T-helper 2 cell treated with Interferon-gamma antibody and Interleukin-4, amounts not matched to agents 100 ng/mL and 5 ng/mL, for 36 hours (primary cell): ENCODE measurements around the gene LUC7L3. TPM values are rescaled to one million over a fixed set of nuclear protein-coding genes. Genes with fewer than 3 reads are reported as not detected.

Experiments used
- intact Hi-C: fragments of 100-400 bp; cut with micrococcal nuclease; formaldehyde crosslinking; loops from one replicate; pipeline ENCODE4 v1.15.1; 2023
- total RNA-seq: library from RNA; stranded (reverse); gene quantifications from 2 replicates; pipeline ENCODE4 v1.2.3, GENCODE V29; 2022

The LUC7L3 gene
- total RNA-seq, 1 donor from 2014 or later: 114 TPM

DNA sequence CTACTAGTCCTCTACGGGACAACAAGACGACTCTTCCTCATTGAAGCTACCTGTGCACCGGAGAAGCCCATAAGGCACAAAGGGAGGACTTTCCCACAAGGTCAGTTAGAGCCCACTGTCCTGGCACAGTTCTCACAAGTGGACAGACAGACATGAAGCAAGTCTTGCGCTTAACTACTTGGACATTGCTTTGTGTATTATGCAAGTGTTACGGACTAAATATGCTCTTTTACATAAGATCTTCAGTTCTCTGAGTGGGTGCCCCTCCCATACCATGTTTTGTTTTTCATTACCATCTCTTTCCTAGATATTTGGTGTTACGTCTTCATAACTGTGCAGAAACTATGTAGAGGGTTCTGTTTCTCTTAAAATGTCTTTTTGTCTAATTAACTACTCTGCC lies 29.8 kb downstream of the LUC7L3 start:
- intact Hi-C loops: no loop called here

- intact Hi-C loops: no loop called here
Observed at GRCh38 chr17:50754521-50754920, 35.1 kb downstream of the LUC7L3 start.

DNA sequence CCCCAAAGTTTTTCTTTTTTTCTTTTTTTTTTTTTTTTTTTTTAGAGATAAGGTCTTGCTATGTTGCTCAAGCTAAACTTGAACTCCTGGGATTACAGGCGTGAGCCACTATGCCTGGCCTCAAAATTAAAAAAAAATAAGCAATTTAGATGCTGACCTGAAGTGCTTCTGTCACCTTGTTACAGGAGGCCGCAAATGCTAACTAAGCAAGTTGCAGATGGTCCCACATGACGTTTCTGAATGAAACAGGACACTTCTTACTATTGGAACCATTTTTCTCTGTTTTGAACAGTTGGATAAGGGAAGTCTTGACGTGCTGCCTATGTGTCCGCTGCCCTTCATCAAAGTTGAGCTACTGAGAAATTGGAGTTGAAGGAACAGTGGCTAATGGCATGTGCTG lies 39.1 kb downstream of the LUC7L3 start:
- intact Hi-C loops: no loop called here

DNA sequence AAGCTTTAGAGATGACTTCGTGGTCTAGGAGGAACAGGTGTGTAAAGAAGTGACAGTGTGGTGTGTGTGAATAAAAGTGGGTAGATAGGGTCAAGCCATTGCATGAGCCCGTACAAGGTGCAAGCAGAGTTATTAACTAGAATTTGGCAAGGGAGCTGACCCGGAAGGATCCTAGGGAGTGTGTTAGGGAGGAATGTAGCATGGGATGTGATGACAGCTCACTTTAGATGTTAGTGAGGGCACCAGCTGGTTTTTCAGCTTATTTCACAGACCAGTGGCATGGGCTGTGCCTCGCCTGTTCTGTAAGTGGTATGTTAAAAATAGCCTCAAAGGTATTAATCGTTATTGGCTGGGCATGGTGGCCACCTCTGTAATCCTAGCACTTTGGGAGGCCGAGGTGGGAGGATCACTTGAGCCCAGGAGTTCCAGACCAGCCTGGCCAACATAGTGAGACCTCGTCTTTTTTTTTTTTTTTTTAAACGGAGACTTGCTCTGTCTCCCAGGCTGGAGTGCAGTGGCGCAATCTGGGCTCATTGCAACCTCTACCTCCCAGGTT lies 39.7 kb downstream of the LUC7L3 start:
- intact Hi-C loops: no loop called here

DNA sequence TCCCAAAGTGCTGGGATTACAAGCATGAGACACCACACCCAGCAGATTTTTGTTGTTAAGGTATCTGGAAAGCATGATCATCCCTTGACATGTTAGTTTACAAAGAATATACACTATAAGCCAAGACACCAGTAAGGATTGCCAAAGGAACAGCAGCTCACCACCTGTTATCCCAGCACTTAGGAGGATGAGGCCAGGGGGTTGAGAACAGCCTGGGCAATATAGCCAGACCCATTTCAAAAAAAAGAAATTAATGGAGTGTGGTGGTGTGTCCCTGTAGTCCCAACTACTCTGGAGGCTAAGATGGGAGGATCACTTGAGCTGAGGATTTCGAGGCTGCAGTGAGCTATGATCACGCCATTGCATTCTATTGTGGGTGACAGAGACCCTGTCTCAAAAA lies 42.8 kb downstream of the LUC7L3 start:
- intact Hi-C loops: no loop called here

DNA sequence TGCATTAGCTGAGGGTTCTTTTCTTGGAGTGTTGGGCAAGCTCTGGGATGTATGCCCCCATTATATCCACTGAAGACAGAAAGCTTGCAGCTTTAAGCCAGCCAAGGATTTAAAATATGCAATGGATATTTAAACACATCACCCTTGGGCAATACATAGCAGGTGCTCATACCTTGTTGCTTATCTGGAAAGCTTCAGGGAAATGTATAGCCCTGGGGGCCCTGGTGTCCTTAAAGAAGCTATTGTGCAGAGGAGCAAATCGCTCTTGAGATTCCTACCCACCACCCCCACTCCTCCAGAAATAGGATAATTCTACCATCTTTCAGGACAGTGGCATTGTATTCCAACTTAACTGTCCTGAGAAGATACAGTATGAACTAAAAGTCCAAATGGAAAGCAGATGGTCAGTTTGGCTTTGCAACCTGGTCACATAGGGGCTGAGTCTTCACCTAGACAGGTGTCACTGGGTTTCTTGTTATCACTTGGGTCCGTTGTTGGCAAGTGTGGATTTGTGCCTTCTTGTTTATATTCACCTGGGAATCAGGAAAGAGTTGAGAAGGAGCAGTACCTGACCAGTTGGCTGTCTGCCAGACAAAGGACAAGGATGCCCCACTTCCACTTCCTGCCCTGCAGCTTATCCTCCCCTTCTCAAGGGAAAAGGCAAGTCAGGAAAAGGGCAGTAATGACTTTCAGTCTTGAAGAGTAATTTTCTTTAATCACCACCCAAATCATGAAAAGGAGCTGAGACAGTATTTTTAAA lies 44.5 kb downstream of the LUC7L3 start:
- intact Hi-C loops: no loop called here

DNA sequence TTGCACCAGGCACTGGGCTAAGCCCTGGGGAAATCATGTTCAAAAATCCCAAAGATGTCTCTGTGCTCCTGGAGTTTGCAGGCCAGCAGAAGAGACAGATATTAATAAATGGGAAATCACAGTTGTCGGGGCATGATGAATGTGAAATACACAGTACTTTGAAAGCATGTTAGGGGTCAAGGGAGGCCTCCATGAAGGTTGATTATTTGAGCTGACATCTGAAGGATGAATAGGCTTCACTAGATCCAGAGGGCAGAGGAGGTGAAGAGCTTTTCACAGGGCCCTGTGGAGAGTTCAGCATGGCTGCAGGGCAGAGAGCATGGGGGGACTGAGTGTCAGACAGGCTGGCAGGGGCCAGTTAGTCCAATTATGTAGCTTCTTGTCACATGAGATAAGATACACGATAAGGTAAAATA lies 45.3 kb downstream of the LUC7L3 start:
- intact Hi-C loops: no loop called here

GRCh38 chr17:50765454-50766221 lies 46.2 kb downstream of the LUC7L3 start:
- intact Hi-C loops: no loop called here

GRCh38 chr17:50766222-50767023 lies 47.0 kb downstream of the LUC7L3 start:
- intact Hi-C loops: no loop called here

- intact Hi-C loops: no loop called here
Observed at GRCh38 chr17:50767030-50767429, 47.6 kb downstream of the LUC7L3 start.

DNA sequence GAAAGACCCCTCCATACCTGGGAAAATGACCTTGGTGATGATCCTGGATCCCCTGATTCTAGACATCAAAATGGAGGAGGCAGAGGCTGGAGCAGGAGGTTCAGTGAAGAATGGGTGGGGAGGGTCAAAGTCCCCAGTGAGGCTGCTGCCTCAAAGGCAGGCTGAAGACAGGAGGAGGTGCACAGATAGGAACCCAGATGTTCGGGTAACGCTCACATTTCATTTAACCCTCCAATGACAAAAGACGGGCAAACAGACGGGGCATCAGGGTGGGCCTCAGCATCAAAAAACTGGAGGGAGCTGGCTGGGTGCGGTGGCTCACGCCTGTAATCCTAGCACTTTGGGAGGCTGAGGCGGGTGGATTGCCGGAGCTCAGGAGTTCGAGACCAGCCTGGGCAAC lies 48.0 kb downstream of the LUC7L3 start, which contains the start of gene ANKRD40CL:
Gene ANKRD40CL (minus strand): TSS at position 73 of the 400 bp plus-strand sequence. CDS start 605 bp downstream, outside the sequence.
- intact Hi-C loops: no loop called here

DNA sequence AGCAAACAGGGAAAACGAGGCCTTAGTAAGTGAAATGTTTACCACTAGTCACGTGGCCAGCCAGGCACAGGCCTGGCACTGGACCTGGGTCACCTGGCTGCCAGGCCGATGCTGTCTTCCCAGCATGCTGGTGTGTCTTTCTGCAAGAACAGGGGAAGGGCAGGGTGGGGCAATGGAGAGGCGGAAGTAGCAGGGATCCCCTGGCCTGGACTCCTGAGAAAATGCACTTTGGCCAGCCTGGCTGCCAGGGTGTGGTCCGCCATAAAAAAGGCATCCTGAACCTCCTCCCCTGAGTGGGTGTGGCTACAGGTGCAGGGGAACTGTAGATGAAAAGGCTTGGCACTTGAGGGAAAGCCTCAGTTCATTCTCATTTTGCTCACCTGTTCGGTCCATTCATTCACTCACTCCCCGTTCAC lies 49.0 kb downstream of the LUC7L3 start:
- intact Hi-C loops: no loop called here

GRCh38 chr17:50769884-50770283 lies 50.5 kb downstream of the LUC7L3 start:
- intact Hi-C loops: no loop called here

DNA sequence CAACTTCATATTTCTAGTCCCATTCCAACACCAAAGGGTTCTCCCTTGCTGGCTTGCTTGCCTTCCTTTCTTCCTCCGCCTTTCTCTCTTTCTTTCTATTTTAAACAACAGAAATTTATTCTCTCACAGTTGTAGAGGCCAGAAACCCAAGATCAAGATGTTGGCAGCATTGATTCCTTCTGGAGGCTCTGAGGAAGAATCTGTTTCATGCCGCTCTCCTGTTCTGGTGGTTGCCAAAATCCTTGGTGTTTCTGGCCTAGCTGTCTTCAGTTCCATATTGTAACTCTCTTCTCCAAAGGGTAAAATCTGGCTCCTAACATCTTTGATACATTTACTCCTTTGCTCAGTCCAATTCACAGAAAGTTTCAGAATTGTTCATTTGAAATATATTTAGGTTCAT lies 50.9 kb downstream of the LUC7L3 start:
- intact Hi-C loops: no loop called here

DNA sequence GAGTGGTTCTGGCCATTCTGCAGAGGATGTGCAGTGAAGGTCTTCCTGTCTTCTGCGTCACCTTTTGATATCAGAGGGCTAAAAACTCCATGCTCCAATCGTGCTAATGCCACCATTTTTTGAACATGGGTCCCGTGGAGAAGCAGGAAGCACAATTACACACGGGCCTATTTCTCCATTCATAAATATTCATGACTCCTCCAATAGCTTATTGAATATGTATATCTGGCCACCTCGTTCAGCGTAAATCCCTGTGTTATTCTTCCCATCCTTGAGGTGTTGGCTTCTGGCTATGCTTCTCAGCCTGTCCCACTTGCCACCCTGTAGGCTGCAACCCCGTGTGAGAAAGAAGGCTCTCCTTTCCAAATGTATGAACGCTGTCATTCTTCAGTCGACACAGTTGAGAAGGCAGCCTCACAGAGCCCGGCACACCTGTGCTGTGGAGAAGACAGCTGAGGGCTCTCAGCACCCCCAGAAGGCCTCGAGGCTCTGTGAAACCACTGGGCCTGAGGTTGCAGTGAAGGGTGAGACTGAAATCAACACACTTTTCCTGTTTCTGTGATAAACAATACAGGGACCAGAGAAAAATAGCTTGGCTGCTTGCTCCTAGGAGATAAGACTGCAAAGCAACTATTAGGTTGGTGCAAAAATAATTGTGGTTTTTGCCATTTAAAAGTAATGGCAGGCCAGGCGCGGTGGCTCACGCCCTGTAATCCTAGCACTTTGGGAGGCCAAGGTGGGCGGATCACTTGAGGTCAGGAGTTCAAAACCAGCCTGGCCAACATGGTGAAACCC lies 52.8 kb downstream of the LUC7L3 start:
- intact Hi-C loops: no loop called here

DNA sequence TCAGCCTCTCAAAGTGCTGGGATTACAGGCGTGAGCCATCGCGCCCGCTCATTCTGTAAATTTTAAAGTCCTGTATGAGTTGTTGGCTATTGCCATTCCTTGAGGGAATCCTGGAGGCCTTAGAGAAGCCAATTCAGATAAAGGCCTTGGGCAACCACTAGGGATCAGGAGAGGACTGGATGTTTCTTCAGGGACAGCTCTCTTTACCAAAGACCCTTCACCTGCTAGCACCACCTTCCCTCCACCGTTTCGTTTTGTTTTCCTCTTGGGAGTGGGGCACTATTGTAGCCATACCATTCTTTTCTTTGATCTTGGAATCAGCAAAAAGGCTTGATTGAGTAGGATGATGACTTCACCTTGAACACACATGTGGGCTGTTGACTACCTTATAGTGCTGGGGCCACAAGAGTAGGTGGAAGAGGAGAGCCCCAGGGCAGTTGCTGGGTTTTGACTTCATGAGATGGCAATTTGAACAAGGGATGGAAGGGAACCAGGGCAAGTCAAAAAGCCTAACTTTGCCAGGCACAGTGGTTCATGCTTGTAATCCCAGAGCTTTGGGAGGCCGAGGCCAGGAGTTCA lies 54.9 kb downstream of the LUC7L3 start:
- intact Hi-C loops: no loop called here

- intact Hi-C loops: no loop called here
Observed at GRCh38 chr17:50775926-50776325, 56.5 kb downstream of the LUC7L3 start.

DNA sequence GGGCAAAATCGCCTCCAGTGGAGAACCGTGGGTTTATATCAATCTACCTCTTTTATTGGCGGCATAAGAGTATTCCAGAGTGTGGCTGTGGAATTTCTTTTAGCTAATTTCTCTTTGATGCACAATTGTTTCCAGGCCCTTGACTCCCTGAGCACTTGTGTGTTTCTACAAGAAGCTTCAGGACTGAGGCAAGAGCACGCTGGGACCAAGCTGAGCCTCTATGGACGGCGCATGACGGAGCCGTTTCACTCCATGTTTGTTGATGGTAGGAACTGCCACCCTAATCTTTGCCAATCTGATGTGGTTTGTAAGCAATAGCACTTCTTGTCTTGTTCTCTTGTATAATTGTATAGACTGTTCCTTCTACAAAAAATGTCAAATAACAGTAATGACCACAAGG lies 59.1 kb downstream of the LUC7L3 start:
- intact Hi-C loops: no loop called here

GRCh38 chr17:50778988-50779387 lies 59.6 kb downstream of the LUC7L3 start:
- intact Hi-C loops: no loop called here

DNA sequence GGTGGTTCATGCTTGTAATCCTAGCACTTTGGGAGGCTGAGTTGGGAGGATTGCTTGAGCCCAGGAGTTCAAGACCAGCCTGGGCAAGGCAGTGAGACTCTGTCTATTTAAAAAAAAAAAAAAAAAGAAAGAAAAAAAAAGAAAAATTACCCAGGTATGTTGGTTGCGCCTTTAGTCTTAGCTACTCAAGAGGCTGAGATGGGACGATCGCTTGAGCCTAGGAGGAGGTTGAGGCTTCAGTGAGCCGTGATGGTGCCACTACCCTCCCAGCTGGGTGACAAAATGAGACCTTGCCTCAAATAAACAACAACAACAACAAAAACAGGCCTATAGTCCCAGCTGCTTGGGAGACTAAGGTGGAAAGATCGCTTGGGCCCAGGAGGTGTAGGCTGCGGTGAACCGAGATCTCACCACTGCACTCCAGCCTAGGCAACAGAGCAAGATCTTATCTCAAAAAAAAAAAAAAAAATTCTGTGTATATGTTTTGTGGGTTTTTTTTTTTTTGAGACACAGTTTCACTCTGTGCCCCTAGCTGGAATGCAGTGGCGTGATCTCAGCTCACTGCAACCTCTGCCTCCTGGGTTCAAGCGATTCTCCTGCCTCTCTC lies 60.4 kb downstream of the LUC7L3 start:
- intact Hi-C loops: loop anchor here (2.0 to 5.0 kb wide), 2 partner anchors 301 to 372 kb away; partner anchors contain the start of genes NME1 and RSAD1
